GM12878 (cell line): Measurements from ENCODE around the gene ZNF407. TPM values are rescaled to one million over a fixed set of nuclear protein-coding genes. Genes with fewer than 3 reads are reported as not detected.

Experiments
- ATAC-seq: fragments of 200-7000 bp; cut with Tn5 transposase; 3 replicates; pipeline ENCODE4 v1.9.1; 2020; ENCODE audit warnings: mild to moderate bottlenecking, moderate library complexity
- BruUV-seq: library from RNA; stranded (reverse); fragments of 400-500 nt; replicated peaks from 2 replicates; lab custom pipeline; 2021; lab: Mats Ljungman, UMichigan
- CTCF ChIA-PET: fragments of 300-600 bp; sonication (Branson Sonifier 250); formaldehyde crosslinking; extraction: SDS; loops from one replicate; lab custom pipeline; 2021; ENCODE audit warnings: inconsistent platforms; lab: Yijun Ruan, JAX
- POLR2A ChIA-PET: fragments of 350-600 bp; formaldehyde crosslinking; extraction: SDS; loops from one replicate; lab custom pipeline; 2021; ENCODE audit warnings: inconsistent platforms; lab: Charles Lee
- RAD21 ChIA-PET: fragments of 300-600 bp; sonication (Branson Sonifier 250); formaldehyde crosslinking; loops from one replicate; lab custom pipeline; 2023; ENCODE audit warnings: antibody characterized with exemption; ENCODE audit not compliant: unreplicated experiment; lab: Charles Lee
- SMC1A ChIA-PET: fragments of 300-600 bp; sonication (Branson Sonifier 250); formaldehyde crosslinking; loops from one replicate; lab custom pipeline; 2023; ENCODE audit not compliant: unreplicated experiment, uncharacterized antibody; lab: Charles Lee
- DNase-seq: peaks from one replicate; pipeline ENCODE4 v3.0.0-alpha.2; 2011; ENCODE audit warnings: low read depth, low spot score
- FAIRE-seq: peaks from 3 replicates; lab custom pipeline; 2011; peaks lifted over from hg19 to GRCh38; lab: Jason Lieb, UNC
- H2AFZ ChIP-seq: 2 replicates; pipeline ENCODE4 v1.6.0; 2011; ENCODE audit warnings: low read depth, low read length, control low read depth; ENCODE audit not compliant: control insufficient read depth
- H3K27ac ChIP-seq: 2 replicates; pipeline ENCODE4 v1.5.1; 2011; ENCODE audit warnings: control low read depth; ENCODE audit not compliant: control insufficient read depth, insufficient read depth
- H3K27me3 ChIP-seq, 2 experiments: replicated peaks in 1 of 2; 2 replicates each; pipeline versions ENCODE4 v1.6.0 to v1.6.1; 2011; ENCODE audit warnings: low read length in 1 of 2; ENCODE audit not compliant: control insufficient read depth in 2 of 2, insufficient read depth in 2 of 2
- H3K36me3 ChIP-seq, 2 experiments: 2 replicates each; pipeline ENCODE4 v1.5.1; 2011; ENCODE audit warnings: low read length in 1 of 2; ENCODE audit not compliant: control insufficient read depth in 2 of 2, insufficient read depth in 2 of 2
- H3K4me1 ChIP-seq: 2 replicates; pipeline ENCODE4 v1.6.1; 2011; ENCODE audit warnings: mild to moderate bottlenecking, low read length, moderate library complexity, mixed read lengths; ENCODE audit not compliant: control insufficient read depth, insufficient read depth
- H3K4me2 ChIP-seq: 2 replicates; pipeline ENCODE4 v1.6.0; 2011; ENCODE audit warnings: control low read depth; ENCODE audit not compliant: control insufficient read depth, insufficient read depth
- H3K4me3 ChIP-seq: fragments of 200-600 bp; sonication (generic); 2 replicates; pipeline ENCODE4 v1.5.1; 2016
- H3K79me2 ChIP-seq: 2 replicates; pipeline ENCODE4 v1.6.0; 2011; ENCODE audit warnings: low read length; ENCODE audit not compliant: control insufficient read depth, insufficient read depth
- H3K9ac ChIP-seq: 2 replicates; pipeline ENCODE4 v1.8.0; 2011; ENCODE audit warnings: low read length, control low read depth, mixed read lengths; ENCODE audit not compliant: control insufficient read depth, insufficient read depth
- H3K9me3 ChIP-seq: replicated peaks from 3 replicates; pipeline ENCODE4 v1.5.1; 2011; ENCODE audit warnings: mild to moderate bottlenecking, low read length; ENCODE audit not compliant: control insufficient read depth, insufficient read depth
- H4K20me1 ChIP-seq: 2 replicates; pipeline ENCODE4 v1.6.0; 2011; ENCODE audit not compliant: control insufficient read depth, insufficient read depth
- ATF7 ChIP-seq: fragments of 450-650 bp; IDR thresholded peaks from 2 replicates; pipeline ENCODE4 v1.6.1; 2016; ENCODE audit warnings: low read depth, mild to moderate bottlenecking
- CBX3 ChIP-seq: fragments of 200-600 bp; sonication (generic); IDR thresholded peaks from 2 replicates; pipeline ENCODE4 v1.6.1; 2016; ENCODE audit warnings: low read depth, borderline replicate concordance
- EZH2 ChIP-seq: IDR thresholded peaks from 2 replicates; pipeline ENCODE4 v1.6.1; 2012; ENCODE audit warnings: low read depth, mild to moderate bottlenecking, control low read depth, inconsistent platforms, low read length, borderline replicate concordance; ENCODE audit not compliant: control insufficient read depth
- FOS ChIP-seq: IDR thresholded peaks from 3 replicates; pipeline ENCODE4 v1.6.1; 2011; ENCODE audit warnings: borderline replicate concordance; ENCODE audit not compliant: insufficient read length; ENCODE audit errors: extremely low read depth
- IKZF2 ChIP-seq, 2 experiments: fragments of 450-650 bp; IDR thresholded peaks; 2 replicates each; pipeline ENCODE4 v1.6.1; 2017; ENCODE audit warnings: mild to moderate bottlenecking in 2 of 2, moderate library complexity in 2 of 2
- MTA3 ChIP-seq: IDR thresholded peaks from 2 replicates; pipeline ENCODE4 v1.6.1; 2012; ENCODE audit warnings: low read length, inconsistent platforms, borderline replicate concordance
- TARDBP ChIP-seq: IDR thresholded peaks from 2 replicates; pipeline ENCODE4 v1.6.1; 2016; ENCODE audit warnings: borderline replicate concordance
- WGBS: methylation state at CpG from one replicate; pipeline ENCODE4 v1.1.6; 2016; ENCODE audit warnings: low lambda C conversion rate; ENCODE audit not compliant: insufficient replicate concordance, insufficient coverage; ENCODE audit errors: missing lambda C conversion rate; 5-methylcytosine and 5-hydroxymethylcytosine counted together
- in situ Hi-C: fragments of 300-500 bp; cut with MboI; formaldehyde crosslinking; loops from 9 replicates; pipeline ENCODE4 v1.14.3; 2018; ENCODE audit warnings: mixed read lengths
- intact Hi-C: fragments of 100-400 bp; cut with micrococcal nuclease; formaldehyde crosslinking; loops from one replicate; pipeline ENCODE4 v1.14.2; 2022; ENCODE audit not compliant: unreplicated experiment
- polyA plus RNA-seq, 11 experiments: library from polyadenylated mRNA; depleted of rRNA in 4 of 11; unstranded in 6 of 11; stranded (reverse) in 5 of 11; fragments of >200 nt; fragmentation: Nextera tagmentation in 4 of 11; fragmentation: Illumina TruSeq in 1 of 11; extraction: Ambion mirVana in 4 of 11; extraction: Trizol in 1 of 11; gene quantifications; 1 replicate in 1 of 11; 2 replicates in 10 of 11; pipeline versions ENCODE4 v1.2.1 to v1.2.3, GENCODE V29; 2011 to 2016; ENCODE audit warnings: inconsistent platforms in 2 of 11, missing spikeins in 2 of 11, low read depth in 1 of 11
- total RNA-seq, 4 experiments: library from RNA; depleted of rRNA in 3 of 4; stranded (reverse); fragments of >200 nt in 3 of 4; fragmentation: Illumina TruSeq in 1 of 4; extraction: Trizol in 1 of 4; gene quantifications; 2 replicates each; pipeline versions ENCODE4 v1.2.1 to v1.2.3, GENCODE V29; 2013 to 2021
- TF ChIP-seq, protein P1 (sequence below): IDR thresholded peaks from 2 replicates; pipeline ENCODE4 v1.6.1; 2012; ENCODE audit warnings: low read depth, low read length, improper control_type of control experiment

The ZNF407 gene
- total and polyA plus RNA-seq, 10 of the 15 experiments (the other 5 are each of a cell fraction or from before 2014, with no cell fraction given): 0.69 to 11.6 (median 5.3) TPM

GRCh38 chr18:74789078-74789477 is 191.4 kb downstream of the ZNF407 start (continued):
- no peak for TF ChIP-seq ATF7

DNA sequence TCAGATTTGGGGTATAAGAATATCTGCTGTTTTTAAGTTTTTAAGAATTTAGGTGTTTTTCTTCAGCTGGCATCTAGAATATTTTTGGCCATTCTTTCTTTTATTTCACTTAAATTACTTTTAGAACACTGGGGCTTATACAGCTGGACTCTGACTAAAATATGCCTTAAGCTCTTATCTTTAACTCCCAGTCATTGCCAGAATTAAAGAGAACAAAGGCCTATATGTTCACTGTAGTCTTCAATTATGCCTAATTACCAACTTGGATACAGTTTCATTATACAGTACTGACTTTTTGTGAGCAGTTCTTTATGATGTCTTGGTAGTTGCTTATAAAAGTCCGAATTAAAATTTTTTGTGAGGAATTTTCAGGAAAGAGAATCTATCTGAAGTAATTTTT is 192.8 kb downstream of the ZNF407 start:
- no peak for FAIRE-seq
- H3K27me3 ChIP-seq: no peaks in the 10 kb centered on the region

More for the DNA sequence above, 192.8 kb downstream of the ZNF407 start:
- Histone ChIP-seq H4K20me1 (no peaks in the 10 kb centered on the region), H2AFZ (no peak overlapping the region), H3K9ac (no peak overlapping the region), H3K4me1 (no peaks in the 10 kb centered on the region), H3K79me2 (no peaks in the 10 kb centered on the region), H3K4me2 (no peak overlapping the region), H3K9me3 (no peaks in the 10 kb centered on the region), H3K27ac (no peak overlapping the region), H3K36me3 (no peaks in the 10 kb centered on the region), H3K4me3 (no peak overlapping the region)
- RAD21 ChIA-PET: interaction anchor here (2.0 kb wide), 1 partner anchor 81 kb away, joined by 4 read pairs; no protein-coding TSS in a partner anchor
- CTCF ChIA-PET: interaction anchor here (0.8 to 1.8 kb wide), 3 partner anchors 14 to 30 kb away, joined by 3 to 4 read pairs (median 4); no protein-coding TSS in a partner anchor
- 96% methylated on average over 1 of the region's 1 CpG for WGBS
- SMC1A ChIA-PET: interaction anchor here (0.9 to 2.3 kb wide), 7 partner anchors 9 to 173 kb away, joined by 3 to 9 read pairs (median 3); no protein-coding TSS in a partner anchor
- POLR2A ChIA-PET: no interaction called here
- TF ChIP-seq, protein P1, sequence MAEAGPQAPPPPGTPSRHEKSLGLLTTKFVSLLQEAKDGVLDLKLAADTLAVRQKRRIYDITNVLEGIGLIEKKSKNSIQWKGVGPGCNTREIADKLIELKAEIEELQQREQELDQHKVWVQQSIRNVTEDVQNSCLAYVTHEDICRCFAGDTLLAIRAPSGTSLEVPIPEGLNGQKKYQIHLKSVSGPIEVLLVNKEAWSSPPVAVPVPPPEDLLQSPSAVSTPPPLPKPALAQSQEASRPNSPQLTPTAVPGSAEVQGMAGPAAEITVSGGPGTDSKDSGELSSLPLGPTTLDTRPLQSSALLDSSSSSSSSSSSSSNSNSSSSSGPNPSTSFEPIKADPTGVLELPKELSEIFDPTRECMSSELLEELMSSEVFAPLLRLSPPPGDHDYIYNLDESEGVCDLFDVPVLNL: no peak
- TF ChIP-seq IKZF2 (IDR thresholded peaks at IDR 0.05): no peak
- no peak for TF ChIP-seq EZH2
- no peak for TF ChIP-seq CBX3
- no peak for TF ChIP-seq FOS
- no peak for TF ChIP-seq TARDBP
- TF ChIP-seq MTA3: no peak
- ATAC-seq: peak; percentile 47; the same call in 2 of the 3 replicates
- intact Hi-C loops: loop anchor here (10.0 kb wide), 1 partner anchor 414 kb away; the partner anchor contains the start of gene PTGR3
- in situ Hi-C loops: no loop called here
- DNase-seq: no peak
- BruUV-seq: no TSS peak
